Skin epidermis (tissue), 12 donors: ENCODE results near the gene ATP2C2.
A peak's percentile ranks its signal among the peaks of the same experiment; 100 is the strongest.

Experiments
- H3K27ac ChIP-seq, 21 experiments: fragments of 200-600 bp; sonication (generic) in 11 of 21; one replicate each; pipeline ENCODE4 v1.5.0; 2020; ENCODE audit warnings: mild to moderate bottlenecking in 3 of 21, inconsistent platforms in 2 of 21, moderate library complexity in 2 of 21
- H3K4me3 ChIP-seq, 7 experiments: fragments of 200-600 bp; sonication (generic) in 2 of 7; one replicate each; pipeline ENCODE4 v1.5.0; 2020; ENCODE audit warnings: inconsistent platforms in 2 of 7, mild to moderate bottlenecking in 2 of 7, moderate library complexity in 1 of 7

ATP2C2 gene

DNA sequence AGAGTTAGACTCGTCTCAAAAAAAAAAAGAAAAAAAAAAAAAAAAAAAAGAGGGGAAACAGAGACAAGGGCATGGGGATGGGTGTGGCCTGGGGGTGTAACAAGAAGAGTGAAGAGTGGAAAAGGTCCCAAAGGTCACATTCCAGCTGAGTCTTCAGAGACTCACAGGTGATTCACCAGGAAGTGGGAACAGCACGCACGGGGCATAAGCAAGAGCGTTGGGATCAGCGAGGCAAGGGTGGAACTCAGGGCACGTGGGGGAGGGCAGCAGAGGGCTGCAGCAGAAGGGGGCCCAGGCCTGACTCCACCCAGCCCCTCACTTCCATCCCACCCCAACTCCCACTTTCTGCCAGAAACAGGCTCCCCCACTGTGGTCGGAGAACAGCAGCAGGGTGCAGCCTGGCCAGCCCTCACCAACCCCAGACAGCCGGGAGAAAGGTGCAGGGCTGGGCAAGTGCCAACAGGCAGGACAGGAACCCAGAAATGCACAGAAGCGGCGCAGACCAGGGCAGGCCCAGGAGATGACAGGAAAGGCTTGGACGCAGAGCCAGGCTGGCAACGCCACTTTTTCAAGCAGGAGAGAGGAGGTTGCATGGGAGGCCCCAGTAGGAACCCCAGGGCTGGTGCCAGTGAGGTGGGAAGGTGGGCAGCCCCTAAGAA, 132.9 kb downstream of the ATP2C2 start:
- peak overlapping the region in 6 of 21 experiments; percentile 55 to 93 (median 62) for H3K27ac ChIP-seq
- H3K4me3 ChIP-seq: no peak overlapping the region

DNA sequence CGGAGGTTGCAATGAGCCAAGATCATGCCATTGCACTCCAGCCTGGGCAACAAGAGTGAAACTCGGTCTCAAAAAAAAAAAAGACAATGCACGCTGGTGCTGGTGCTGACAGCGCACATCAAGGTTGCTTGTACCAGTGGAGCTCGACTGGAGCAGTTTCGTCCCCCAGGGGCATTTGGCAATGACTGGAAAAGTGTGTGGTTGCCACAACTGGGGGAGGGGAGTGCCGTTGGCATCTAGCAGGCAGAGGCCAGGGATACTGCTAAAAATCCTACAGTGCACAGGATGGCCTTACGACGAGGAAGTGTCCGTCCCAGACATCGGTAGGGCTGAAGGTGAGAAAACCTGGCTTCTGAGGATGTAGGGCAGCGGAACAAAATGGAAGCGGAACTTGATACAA, 133.7 kb downstream of the ATP2C2 start:
- no peak overlapping the region for H3K4me3 ChIP-seq
- peak overlapping the region in 5 of 21 experiments; percentile 56 to 93 (median 76) for H3K27ac ChIP-seq

DNA sequence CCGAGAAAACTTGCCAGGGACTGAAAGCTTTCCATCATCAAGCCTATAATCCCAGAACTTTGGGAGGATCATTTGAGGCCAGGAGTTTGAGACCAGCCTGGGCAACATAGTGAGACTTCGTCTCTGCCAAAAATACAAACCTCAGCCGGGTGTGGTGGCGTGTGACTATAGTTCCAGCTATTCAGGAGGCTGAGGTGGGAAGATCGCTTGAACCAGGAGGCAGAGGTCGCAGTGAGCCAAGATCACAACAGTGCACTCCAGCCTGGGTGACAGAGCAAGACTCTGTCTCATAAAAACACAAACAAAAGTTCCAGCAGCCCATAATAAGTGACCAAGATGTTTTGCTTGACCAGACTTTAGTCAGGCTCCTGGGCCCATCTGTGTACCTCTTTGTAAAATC, 134.2 kb downstream of the ATP2C2 start:
- peak overlapping the region in 6 of 21 experiments; percentile 6 to 93 (median 66) for H3K27ac ChIP-seq
- H3K4me3 ChIP-seq: no peak overlapping the region

DNA sequence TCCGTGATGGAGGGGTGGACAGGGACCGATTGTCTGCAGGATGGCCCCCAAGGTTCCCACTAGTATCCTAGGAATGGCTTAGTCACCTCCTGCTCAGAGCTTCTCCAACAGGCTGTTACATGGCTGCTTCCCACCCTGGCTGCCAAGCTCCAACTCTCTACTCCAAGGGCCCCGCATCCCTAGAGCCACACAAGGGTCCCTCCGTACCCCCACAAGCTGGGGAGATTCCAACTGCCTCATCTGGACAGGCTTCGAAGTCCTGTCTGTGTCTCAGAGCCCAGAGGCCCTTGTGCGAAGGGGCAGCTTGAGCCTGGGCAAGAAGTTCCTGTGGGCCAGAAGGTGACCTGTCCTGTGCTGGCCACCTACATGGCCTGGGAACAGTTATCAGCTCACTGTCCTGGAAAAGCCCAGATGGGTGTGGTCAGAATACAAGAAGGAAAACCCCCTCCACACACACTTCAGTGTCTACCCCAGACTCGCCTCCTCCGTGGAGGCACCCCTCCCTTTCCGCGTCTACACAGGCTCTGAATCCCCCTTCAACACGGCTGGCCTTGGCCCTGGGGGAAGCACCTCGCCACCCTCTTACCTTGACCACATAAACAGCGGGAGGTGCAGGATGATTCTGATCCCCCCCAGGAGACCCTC, 135.5 kb downstream of the ATP2C2 start:
- Histone ChIP-seq H3K4me3 (peak overlapping the region; percentile 40 to 92 (median 73)), H3K27ac (peak overlapping the region; percentile 47 to 95 (median 90))

DNA sequence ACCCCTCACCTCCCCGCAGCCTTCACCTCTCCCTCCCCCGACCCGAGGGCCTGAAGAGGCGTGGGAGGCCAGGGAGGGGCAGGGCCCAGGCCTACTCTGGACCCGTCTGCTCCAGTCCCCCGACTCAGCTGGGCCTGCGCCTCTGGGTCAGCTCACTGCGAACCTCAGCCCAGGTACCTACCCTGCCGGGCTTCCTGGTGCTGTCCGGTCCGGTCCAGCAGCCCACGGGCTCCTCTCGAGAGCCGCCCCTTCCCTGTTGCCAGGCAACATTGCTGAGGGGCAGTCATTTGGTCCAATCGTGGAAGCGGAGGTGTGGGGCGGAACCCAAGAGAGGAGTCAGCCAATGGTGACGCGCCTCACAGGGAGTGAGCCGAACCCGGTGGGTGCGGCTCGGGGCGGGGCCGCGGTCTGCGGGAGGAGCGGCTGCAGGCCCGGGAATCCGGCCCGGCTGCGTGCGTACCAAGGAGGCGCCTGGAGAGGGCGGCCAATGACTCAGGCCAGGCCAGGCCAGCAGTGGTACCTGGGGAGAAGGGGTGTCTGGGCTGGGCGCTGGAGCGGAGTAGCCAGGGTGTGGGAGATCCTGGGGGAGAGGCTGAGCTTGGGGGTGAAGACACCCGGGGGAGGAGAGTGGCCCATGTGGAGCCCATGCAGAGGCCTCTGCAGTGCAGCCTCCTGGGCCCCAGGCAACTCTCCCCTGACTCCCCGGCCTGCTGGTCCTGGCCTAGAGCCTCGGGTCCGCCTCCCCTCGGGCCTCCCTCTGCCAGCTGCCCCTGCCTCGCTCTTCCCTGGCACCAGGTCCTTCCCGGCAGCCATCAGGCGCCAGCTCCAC, 136.3 kb downstream of the ATP2C2 start, which contains the start of gene MEAK7:
TSS of gene MEAK7 (minus strand) at position 240 of the 829 bp plus-strand sequence. CDS start 6,573 bp downstream, outside the sequence.
- peak within 1 kb of the TSS; percentile 40 to 92 (median 73) for H3K4me3 ChIP-seq
- peak within 1 kb of the TSS; percentile 56 to 95 (median 90) for H3K27ac ChIP-seq

DNA sequence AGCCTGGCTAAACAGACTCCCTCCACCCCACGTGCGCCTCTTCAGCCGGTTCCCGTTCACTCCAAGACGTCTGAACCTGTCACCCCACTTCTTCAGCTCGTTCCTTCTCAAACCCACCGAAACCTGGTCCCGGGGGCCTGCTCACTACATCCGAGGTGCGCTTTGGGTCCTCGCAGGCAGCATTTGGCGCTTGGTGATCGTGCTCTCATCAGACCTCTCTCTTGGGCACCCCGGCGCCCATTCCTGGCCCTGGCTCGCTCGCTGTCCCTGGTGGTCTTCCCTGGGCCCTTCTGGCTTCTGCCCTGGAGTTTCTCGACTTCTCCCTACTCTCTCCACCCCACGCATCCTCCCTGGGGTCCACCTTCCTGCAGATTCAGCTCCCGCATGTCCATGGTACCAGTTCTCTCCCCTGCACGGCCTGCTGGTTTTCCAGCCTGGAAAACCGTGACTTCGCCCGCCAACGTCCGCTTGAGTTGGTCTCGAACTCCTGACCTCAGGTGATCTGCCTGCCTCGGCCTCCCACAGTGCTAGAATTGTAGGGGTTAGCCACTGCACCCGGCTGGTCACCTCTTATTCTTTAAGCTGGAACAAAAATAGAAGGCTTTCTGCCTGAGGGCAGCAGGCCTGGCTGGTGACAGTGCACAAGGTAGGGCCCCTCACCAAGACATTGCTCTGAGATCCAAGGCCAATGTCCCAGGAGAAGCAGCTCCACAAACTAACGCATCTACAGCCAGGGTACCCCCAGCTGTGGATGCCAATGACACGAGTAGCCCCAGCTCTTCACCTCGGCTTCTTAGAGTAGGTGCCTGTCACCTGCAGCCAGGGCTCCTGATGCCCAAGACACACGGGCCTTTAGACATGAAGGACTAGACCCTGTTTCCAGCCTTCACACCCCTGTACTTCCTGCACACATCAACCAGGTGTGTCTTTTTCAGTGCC, 137.2 kb downstream of the ATP2C2 start:
- peak overlapping the region; percentile 40 to 92 (median 73) for H3K4me3 ChIP-seq
- peak overlapping the region; percentile 42 to 95 (median 88) for H3K27ac ChIP-seq

DNA sequence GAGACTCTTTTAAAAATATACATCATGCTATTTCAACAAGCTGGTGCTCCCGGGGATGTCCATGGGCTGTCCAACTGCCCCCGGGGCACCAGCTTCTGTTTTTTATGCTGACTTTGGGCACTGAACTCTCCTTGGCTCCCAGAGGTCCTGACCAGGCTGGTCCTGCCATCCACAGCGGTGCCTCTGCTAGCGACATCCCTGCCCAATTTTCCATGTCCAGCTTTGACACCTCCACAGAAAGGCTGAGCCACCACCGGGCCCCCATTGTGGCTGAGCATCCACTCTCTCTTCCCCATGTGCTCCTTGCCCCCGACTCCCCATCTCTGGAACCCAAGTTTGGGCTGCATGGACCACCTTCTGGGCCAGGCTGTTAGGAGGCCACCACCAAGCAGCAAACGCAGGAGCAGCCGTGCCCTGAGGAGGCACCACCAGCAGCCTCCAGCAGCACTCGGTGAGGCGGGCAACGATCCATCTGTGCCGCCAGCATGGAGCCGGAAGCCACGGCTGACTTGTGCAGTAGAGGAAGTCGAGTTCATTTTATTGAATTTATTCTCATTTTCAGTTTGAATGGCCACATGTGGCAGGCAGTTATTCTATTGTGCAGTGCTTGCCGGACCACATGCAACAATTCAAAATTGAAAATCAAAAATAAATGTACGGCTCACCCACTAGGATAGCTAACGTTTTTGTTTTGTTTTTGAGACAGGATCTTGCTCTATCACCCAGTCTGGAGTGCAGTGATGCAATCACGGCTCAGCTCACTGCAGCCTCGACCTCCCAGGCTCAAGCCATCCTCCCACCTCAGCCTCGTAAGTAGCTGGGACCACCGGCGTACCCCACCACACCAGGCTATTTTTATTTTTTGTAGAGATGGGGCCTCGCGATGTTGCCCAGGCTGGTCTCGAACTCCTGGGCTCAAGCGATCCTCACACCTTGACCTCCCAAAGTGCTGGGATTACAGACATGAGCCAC, 139.0 kb downstream of the ATP2C2 start:
- H3K27ac ChIP-seq: peak overlapping the region in 2 of 21 experiments; percentile 45 to 69
- H3K4me3 ChIP-seq: no peak overlapping the region

DNA sequence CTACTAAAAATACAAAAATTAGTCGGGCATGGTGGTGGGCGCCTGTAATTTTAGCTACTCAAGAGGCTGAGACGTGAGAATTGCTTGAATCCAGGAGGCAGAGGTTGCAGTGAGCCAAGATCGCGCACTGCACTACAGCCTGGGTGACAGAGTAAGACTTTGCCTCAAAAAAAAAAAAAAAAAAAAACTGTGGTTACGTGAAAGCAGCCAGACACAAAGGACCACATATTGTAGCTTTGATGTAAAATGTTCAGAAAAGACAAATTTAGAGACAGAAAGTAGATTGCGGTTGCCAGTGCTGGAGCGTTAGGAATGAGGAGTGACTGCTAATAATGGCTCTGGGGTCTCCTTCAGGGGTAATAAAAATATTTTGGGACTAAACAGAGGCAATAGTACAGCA, 140.2 kb downstream of the ATP2C2 start:
- Histone ChIP-seq H3K27ac (no peak overlapping the region), H3K4me3 (no peak overlapping the region)

DNA sequence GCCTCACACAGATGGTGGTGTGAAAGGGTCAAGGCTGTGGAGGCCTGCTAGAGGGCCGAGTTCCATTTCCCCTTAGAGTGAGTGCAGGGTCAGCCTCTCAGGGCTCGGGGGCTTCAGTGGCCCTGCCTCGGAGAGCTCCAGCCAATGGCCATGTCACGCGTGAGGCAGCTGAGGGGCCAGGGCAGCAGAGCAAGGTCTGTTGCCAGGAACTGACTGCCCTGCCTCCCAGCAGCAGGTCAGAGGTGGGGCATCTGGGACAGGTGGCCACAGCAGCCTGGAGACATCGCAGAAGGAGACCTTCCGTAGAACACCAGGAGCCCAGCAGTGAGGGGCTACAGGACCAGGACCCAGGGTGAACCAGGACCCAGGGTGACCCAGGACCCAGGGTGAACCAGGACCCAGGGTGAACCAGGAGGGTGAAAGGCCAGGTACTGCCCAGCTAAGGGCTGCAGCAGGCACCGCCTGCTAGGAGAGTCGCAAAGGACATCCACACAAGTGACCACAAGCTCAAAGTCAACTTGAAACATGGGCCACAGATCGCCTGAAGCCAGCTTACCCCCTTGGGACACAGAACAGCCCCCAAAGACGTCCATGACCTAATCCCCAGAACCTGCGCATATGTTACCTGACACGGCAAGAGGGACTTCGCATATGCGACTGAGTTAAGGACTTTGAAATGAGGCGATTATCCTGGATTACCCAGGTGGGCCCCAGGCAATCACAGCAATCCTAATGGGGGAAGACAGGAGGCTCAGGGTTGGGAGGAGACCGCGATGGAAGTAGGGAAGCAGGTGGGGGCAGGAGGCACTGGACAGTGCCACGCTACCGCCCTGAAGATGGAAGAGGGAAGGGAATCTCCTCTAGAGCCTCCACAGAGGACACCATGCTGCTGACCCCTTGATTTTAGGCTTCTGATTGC, 141.0 kb downstream of the ATP2C2 start:
- Histone ChIP-seq H3K27ac (no peak overlapping the region), H3K4me3 (no peak overlapping the region)

DNA sequence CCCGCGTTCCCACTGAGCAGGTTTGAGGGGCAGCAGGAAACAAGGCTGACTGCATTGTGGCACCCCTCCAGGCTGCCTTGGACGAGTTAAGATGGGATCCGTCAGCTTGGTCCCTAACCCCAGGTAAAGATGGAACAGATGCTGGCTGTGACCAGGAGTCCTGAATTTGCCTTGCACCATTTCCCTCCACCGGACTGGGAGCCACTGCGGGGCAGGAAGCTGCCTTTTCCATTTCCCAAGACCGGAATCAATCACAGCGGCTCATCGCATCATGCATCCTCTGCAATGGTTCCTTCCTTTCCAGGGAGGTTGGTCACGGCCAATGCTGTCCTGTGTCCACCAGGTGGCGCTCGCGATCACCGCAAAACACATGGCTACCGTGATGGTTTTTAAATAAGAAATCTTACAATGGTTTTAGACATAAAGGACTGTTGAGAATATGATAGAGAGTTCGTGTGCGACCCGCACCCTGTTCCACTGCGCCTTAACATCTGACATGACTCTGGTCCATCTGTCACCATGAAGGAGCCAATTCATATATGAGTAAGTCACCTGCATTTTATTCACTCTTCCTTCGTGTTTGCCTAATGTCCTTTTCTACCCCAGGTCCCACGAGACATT, 143.0 kb downstream of the ATP2C2 start:
- Histone ChIP-seq H3K27ac (no peak overlapping the region), H3K4me3 (no peak overlapping the region)

DNA sequence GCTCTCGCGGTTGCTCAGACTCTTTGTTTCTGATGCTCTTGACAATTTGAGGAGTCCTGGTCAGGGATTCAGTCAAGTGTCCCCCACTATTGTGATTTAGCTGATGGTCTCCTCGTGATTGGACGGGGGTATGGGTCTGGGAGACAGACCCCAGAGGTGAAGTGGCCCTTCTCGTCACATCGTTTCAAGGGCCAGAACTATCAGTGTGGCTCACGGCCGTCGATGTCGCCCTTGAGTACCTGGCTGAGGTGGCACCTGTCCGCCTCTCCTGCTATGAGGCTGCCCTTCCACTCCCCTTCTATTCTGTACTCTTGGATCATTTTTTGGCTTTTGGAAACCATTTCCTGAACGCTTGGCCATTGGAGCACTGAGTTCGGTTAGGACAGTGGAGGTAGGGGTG, 143.5 kb downstream of the ATP2C2 start:
- H3K4me3 ChIP-seq: no peak overlapping the region
- H3K27ac ChIP-seq: peak overlapping the region in 1 of 21 experiments; percentile 93

DNA sequence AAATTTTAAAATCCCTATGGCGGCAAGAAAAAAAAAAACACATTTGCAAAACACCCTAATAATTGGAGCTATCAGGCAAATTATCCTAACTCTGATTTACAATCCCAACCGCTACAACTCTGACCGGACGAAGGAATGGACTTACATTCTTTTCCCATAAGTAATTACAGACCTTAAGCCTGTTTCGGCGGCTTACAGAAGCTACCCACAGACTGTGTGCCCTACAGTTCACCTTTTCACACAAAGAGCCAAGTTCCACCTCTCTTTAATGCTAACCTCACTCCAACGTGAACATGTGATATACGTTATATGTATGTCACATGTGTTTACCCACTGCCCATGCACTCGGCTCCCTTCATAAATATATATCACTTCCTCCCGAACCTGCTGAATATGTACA, 144.8 kb downstream of the ATP2C2 start:
- Histone ChIP-seq H3K27ac (peak overlapping the region in 6 of 21 experiments; percentile 16 to 93 (median 82)), H3K4me3 (no peak overlapping the region)

DNA sequence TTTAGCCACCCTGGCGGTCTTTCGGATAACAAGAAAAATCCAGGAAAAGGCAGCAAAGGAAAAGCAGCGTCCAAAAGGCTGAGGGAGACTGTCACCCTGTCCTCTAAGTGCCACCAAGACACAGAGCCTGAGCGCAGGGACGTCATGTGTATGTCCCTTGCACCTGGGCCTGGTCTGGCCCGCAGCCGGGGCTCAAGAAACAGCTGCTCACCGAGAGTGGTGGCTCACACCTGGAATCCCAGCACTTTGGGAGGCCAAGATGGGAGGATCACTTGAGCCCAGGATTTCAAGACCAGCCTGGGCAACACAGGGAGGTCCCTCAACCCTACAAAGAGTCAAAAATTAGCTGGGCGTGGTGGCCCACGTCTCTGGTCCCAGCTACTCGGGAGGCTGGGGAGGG, 145.3 kb downstream of the ATP2C2 start:
- H3K4me3 ChIP-seq: no peak overlapping the region
- H3K27ac ChIP-seq: peak overlapping the region in 12 of 21 experiments; percentile 10 to 93 (median 74)
